BE2C (cell line): Measurements from ENCODE around the gene PIGK.

Experiments
- DNase-seq: peaks from one replicate; pipeline ENCODE4 v3.0.0-alpha.2; 2020
- H3K27me3 ChIP-seq: fragments of 250-450 bp; sonication (Bioruptor Pico); 2 replicates; pipeline ENCODE4 v1.5.1; 2020; ENCODE audit warnings: mild to moderate bottlenecking
- H3K36me3 ChIP-seq: fragments of 250-450 bp; sonication (Bioruptor Pico); 2 replicates; pipeline ENCODE4 v1.5.1; 2020; ENCODE audit warnings: mild to moderate bottlenecking
- H3K4me1 ChIP-seq: fragments of 250-450 bp; sonication (Bioruptor Pico); 2 replicates; pipeline ENCODE4 v1.5.1; 2020
- H3K4me3 ChIP-seq: 2 replicates; pipeline ENCODE4 v1.5.1; 2011; ENCODE audit warnings: low read depth, low read length
- H3K9me3 ChIP-seq: fragments of 250-450 bp; sonication (Bioruptor Pico); 2 replicates; pipeline ENCODE4 v1.5.1; 2020
- CTCF ChIP-seq: IDR thresholded peaks from 2 replicates; pipeline ENCODE4 v1.5.1; 2012; ENCODE audit warnings: mild to moderate bottlenecking, low read depth, low read length

Gene PIGK

GRCh38 chr1:77100875-77101274 is 118.4 kb downstream of the PIGK start:
- Histone ChIP-seq H3K9me3 (no peaks in the 10 kb centered on the region), H3K27me3 (no peaks in the 10 kb centered on the region), H3K4me3 (no peak overlapping the region), H3K4me1 (no peaks in the 10 kb centered on the region), H3K36me3 (no peaks in the 10 kb centered on the region)
- TF ChIP-seq CTCF, result no peak
- DNase-seq, result no peak

GRCh38 chr1:77096496-77097255 is 122.6 kb downstream of the PIGK start:
- Histone ChIP-seq H3K9me3 (no peaks in the 10 kb centered on the region), H3K36me3 (no peaks in the 10 kb centered on the region), H3K27me3 (no peaks in the 10 kb centered on the region), H3K4me3 (no peak overlapping the region), H3K4me1 (no peaks in the 10 kb centered on the region)
- DNase-seq, result no peak
- no peak for TF ChIP-seq CTCF

GRCh38 chr1:77095236-77095635 is 124.0 kb downstream of the PIGK start:
- TF ChIP-seq CTCF, result no peak
- H3K27me3 ChIP-seq, result no peaks in the 10 kb centered on the region
- H3K4me3 ChIP-seq, result no peak overlapping the region
- no peaks in the 10 kb centered on the region for H3K9me3 ChIP-seq
- no peaks in the 10 kb centered on the region for H3K36me3 ChIP-seq
- no peak for DNase-seq
- no peaks in the 10 kb centered on the region for H3K4me1 ChIP-seq

- no peak for TF ChIP-seq CTCF
- no peak overlapping the region for H3K4me3 ChIP-seq
These were observed 129.5 kb downstream of the PIGK start for GRCh38 chr1:77089756-77090155.

GRCh38 chr1:77085109-77085508 is 134.1 kb downstream of the PIGK start:
- Histone ChIP-seq H3K9me3 (no peaks in the 10 kb centered on the region), H3K36me3 (no peaks in the 10 kb centered on the region), H3K4me1 (no peaks in the 10 kb centered on the region), H3K4me3 (no peak overlapping the region), H3K27me3 (no peaks in the 10 kb centered on the region)
- TF ChIP-seq CTCF, result no peak
- no peak for DNase-seq

More at GRCh38 chr1:77089756-77090155, 129.5 kb downstream of the PIGK start:
- no peaks in the 10 kb centered on the region for H3K27me3 ChIP-seq
- H3K4me1 ChIP-seq, result no peaks in the 10 kb centered on the region
- no peak for DNase-seq
- H3K9me3 ChIP-seq, result no peaks in the 10 kb centered on the region
- no peaks in the 10 kb centered on the region for H3K36me3 ChIP-seq

- no peaks in the 10 kb centered on the region for H3K36me3 ChIP-seq
- H3K4me1 ChIP-seq, result no peaks in the 10 kb centered on the region
- no peak for DNase-seq
- H3K4me3 ChIP-seq, result no peak overlapping the region
- no peaks in the 10 kb centered on the region for H3K27me3 ChIP-seq
- TF ChIP-seq CTCF, result no peak
- H3K9me3 ChIP-seq, result no peaks in the 10 kb centered on the region
These were observed 134.8 kb downstream of the PIGK start for GRCh38 chr1:77084457-77084856.
